HG03139 (cell line): ENCODE measurements around the gene RANGRF.

Experiments
- ATAC-seq: cut with Tn5 transposase; IDR thresholded peaks from one replicate; pipeline ENCODE4 v1.9.1; 2021; ENCODE audit not compliant: unreplicated experiment

RANGRF gene

GRCh38 chr17:8273884-8274444, 14.5 kb upstream of the RANGRF start:
- no peak for ATAC-seq

- no peak for ATAC-seq
Measured at GRCh38 chr17:8274816-8275215, 13.7 kb upstream of the RANGRF start.

GRCh38 chr17:8275421-8276290, 12.8 kb upstream of the RANGRF start:
- no peak for ATAC-seq

- ATAC-seq: no peak
Measured at GRCh38 chr17:8277317-8277716, 11.2 kb upstream of the RANGRF start.

GRCh38 chr17:8282345-8282744, 6.1 kb upstream of the RANGRF start:
- no peak for ATAC-seq

GRCh38 chr17:8283356-8283755, 5.1 kb upstream of the RANGRF start:
- ATAC-seq: no peak

- no peak for ATAC-seq
Measured at GRCh38 chr17:8284126-8284525, 4.3 kb upstream of the RANGRF start.

GRCh38 chr17:8285270-8286181, 2.9 kb upstream of the RANGRF start:
- no peak for ATAC-seq

- no peak for ATAC-seq
Measured at GRCh38 chr17:8287651-8288335, 677 bp upstream of the RANGRF start.

GRCh38 chr17:8289103-8289397, 580 bp downstream of the RANGRF start:
- peak; percentile 32 for ATAC-seq

- no peak for ATAC-seq
Measured at GRCh38 chr17:8290043-8290442, 1.6 kb downstream of the RANGRF start.

GRCh38 chr17:8292639-8293395, 4.3 kb downstream of the RANGRF start:
- no peak for ATAC-seq

- no peak for ATAC-seq
Measured at GRCh38 chr17:8294361-8294760, 5.9 kb downstream of the RANGRF start.

GRCh38 chr17:8294814-8295316, 6.4 kb downstream of the RANGRF start:
- ATAC-seq: no peak

GRCh38 chr17:8300226-8300625, 11.8 kb downstream of the RANGRF start:
- ATAC-seq: no peak

- no peak for ATAC-seq
Measured at GRCh38 chr17:8300627-8301242, 12.3 kb downstream of the RANGRF start.

- ATAC-seq: no peak
Measured at GRCh38 chr17:8310601-8311123, 22.2 kb downstream of the RANGRF start.

GRCh38 chr17:8311131-8311790, 22.8 kb downstream of the RANGRF start:
- no peak for ATAC-seq

GRCh38 chr17:8312251-8312650, 23.8 kb downstream of the RANGRF start:
- ATAC-seq: no peak
